HG03175 (cell line): ENCODE measurements around the gene PIM2.
"Not testable (repeated sequence)": the region's sequence is repeated elsewhere in the genome, so short reads cannot be mapped to it uniquely, and the experiment has no call there.

Source experiments
- ATAC-seq: cut with Tn5 transposase; IDR thresholded peaks from one replicate; pipeline ENCODE4 v1.9.1; 2021; ENCODE audit warnings: mild to moderate bottlenecking, moderate library complexity; ENCODE audit not compliant: unreplicated experiment

Gene PIM2

DNA sequence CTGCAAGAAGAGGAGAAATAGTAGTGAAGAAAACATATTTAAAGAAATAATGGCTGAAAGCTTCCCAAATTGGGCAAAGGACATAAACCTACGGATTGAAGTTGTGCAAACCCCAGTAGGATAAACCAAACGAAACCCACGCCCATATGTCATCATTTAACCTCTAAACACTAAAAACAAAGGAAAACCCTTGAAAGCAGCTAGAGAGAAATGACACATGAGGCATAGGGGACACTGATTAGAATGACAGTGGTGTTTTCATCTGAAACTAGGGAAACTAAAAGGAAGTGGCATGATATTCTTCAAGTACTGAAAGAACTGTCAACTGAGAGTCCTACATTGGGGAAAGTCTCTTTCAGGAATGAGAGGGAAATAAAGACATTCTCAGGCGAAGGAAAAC lies 41.9 kb downstream of the PIM2 start:
- not testable (repeated sequence) for ATAC-seq

- not testable (repeated sequence) for ATAC-seq
Observed at GRCh38 chrX:48872017-48872416, 46.8 kb downstream of the PIM2 start.

- no peak for ATAC-seq
Observed at GRCh38 chrX:48864210-48864609, 54.6 kb downstream of the PIM2 start.
